HG03342 (cell line): Measurements from ENCODE around the gene NCKAP5.

Experiments
- ATAC-seq: cut with Tn5 transposase; IDR thresholded peaks from one replicate; pipeline ENCODE4 v1.9.1; 2021; ENCODE audit warnings: mild to moderate bottlenecking, moderate library complexity; ENCODE audit not compliant: unreplicated experiment

NCKAP5 gene

DNA sequence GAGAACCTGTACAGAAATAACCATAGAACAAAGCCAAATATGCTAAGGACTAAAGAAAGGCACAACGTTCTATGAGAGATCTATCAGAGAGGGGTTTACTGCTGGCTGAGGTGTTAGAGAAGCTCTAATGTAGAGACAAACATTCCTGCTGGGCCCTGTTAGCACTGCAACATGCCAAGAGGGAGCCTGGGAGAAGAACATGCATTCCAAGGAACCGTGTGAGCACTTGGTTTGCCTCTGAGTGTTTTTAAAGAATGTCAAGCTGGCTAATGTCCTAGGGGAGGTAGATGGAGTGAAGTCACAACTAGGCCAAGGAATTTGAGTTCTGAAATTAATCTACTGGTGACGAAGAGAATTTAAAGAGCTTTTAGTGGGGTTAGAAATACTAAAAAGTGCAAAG lies 514.0 kb downstream of the NCKAP5 start:
- no peak for ATAC-seq

GRCh38 chr2:133053541-133053940 lies 514.7 kb downstream of the NCKAP5 start:
- ATAC-seq: no peak

DNA sequence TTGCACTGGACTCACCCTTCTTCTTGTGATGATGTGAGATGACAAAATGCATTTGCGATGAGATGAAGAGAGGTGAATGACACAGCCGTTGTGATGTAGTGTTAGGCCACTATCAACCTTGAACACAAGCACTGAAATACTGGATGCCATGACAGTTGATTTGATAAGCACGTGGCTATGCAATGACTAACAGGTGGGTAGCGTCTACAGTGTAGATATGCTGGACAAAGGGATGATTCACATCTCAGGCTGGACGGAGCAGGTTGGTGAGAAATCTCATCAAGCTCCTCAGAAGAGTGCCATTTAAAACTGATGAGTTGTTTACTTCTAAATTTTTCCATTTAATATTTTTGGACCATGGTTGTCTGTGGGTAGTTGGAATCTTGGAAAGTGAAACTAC lies 522.5 kb downstream of the NCKAP5 start:
- ATAC-seq: no peak

DNA sequence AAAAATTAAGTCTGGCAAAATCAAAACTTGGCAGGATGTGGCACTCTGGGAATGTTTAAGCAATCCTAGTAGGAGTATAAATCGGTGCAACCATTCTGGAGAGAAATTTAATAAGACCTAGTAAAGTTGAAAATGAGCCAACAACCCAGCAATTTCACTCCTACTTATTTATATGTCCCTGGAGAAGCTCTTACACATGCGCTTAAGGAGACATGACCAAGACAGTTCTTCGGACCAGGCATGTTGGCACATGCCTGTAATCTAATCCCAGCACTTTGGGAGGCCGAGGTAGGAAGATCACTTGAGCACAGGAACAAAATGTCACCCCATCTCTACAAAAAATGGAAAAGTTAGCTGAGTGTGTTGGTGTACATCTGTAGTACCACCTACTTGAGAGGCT lies 523.7 kb downstream of the NCKAP5 start:
- no peak for ATAC-seq

DNA sequence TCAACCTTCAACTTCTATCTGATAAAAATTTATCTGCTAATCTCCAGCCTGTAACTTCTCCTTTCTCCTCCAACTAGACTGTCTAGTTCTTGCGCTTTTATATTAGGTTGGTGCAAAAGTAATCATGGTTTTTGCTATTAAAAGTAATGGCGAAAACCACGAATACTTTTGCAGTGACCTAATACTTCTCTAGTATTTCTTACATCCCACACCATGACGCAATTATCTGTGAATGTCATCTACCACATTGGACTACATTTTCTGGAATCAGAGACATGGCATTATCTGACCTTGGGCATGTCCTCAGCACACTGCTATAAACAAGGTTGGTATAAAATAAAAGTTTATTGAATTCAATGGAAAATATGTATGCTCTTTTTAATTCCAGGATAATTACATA lies 528.1 kb downstream of the NCKAP5 start:
- no peak for ATAC-seq

DNA sequence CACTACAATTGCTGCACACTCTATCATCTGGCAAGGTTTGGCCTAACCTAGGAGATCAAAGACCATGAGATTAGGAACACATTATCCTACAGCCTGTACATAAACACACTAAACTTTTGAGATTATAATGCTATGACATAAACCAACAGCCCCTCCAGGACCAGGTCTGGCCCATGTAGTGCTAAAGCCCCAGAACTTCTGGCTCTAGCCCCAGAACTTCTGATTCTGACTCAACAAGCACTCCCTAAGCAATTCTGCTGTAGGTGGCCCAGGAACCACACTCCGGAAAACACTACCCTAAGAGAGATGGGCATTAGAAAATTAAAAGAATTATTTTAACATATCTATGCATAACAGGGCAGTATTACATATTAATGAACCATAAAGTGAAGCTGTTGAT lies 528.7 kb downstream of the NCKAP5 start:
- ATAC-seq: no peak

DNA sequence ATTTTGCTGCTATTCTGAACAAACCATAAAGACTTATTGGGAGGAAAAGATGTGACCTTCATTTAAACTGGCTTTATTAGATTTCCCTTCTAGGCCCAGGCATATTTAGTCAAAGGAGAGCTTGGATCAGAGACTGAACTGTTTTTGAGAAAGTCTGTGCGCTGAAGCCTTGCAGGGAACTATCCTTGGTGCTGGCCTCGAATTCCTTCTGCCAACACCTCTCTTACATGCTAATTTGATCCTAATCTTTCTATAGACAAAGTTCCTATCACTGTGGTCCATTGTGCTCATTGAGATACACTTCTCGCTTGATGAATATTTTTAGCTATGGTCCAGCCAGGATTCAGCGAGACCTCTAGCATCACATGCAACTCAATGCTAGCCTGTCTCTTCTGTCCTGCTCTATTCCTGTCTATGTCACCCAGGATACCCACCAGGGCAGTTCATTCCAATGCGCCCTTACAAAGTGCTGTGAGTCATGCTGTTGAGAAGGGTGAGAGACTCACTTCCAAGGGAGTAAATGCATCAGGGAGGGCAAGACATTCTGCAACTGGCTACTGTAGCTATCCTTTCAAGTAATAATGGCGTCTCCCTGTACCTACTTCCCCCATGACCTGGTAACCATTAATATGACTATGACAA lies 541.6 kb downstream of the NCKAP5 start:
- no peak for ATAC-seq

- ATAC-seq: no peak
Measured at GRCh38 chr2:133025004-133025403, 543.3 kb downstream of the NCKAP5 start.

GRCh38 chr2:133012847-133013734 lies 555.2 kb downstream of the NCKAP5 start:
- ATAC-seq: no peak

- ATAC-seq: no peak
Measured at GRCh38 chr2:133004623-133005022, 563.6 kb downstream of the NCKAP5 start.

GRCh38 chr2:132999421-132999820 lies 568.8 kb downstream of the NCKAP5 start:
- no peak for ATAC-seq

GRCh38 chr2:132998221-132998620 lies 570.0 kb downstream of the NCKAP5 start:
- no peak for ATAC-seq

- ATAC-seq: no peak
Measured at GRCh38 chr2:132991471-132992045, 576.7 kb downstream of the NCKAP5 start.

DNA sequence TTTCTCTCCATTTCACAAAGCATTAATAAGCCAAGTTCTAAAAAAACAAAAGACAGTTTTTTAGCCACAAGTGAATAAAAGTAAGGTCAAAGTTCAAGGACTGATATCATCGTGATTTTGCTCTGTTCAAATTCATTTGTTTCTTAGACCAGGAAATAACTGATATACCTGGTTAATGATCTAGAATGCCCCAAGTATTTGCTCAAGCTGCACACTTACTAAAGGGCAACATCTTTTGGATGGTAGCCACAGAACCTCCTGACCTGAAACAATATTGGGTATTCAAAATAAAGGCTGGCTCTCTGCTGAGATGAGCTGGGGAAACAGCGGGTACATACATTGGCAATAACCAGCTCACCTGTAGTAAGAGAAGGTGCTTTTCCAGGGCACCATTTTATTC lies 583.5 kb downstream of the NCKAP5 start:
- ATAC-seq: no peak

- no peak for ATAC-seq
Measured at GRCh38 chr2:132980304-132980703, 588.0 kb downstream of the NCKAP5 start.

DNA sequence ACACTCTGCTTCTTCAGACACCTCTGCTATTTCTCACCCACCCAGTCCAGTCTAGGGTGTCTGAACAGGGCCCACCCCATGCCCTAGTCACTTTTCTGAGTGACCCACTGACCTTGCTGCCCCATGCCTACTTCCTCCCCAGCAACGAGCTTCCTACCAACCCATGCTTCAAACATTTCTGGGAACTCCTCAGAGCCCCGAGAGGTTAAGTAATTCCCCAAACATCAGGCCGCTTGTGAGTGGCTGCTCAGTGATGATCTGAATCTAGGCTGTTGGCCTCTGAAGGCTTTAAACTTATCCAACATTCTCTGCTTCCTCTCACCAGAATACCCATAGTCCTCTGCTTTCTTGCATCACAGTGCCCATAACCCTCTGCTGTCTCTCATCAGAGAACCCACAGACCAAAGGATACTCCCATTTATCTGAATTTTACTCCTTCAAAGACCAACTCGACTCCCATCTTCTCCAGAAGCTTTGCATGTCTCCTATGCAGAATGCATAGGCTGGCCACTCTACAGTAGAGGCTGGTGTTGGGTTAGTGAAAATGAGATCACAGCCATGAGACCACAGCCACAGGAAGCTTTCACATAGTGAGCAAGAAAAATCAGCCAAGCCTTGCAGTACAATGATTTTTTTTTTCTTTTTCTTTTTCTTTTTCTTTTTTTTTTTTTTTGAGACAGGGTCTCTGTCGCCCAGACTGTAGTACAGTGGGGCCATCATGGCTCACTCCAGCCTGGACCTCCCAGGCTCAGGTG lies 588.7 kb downstream of the NCKAP5 start:
- peak; percentile 56 for ATAC-seq

GRCh38 chr2:132978840-132979239 lies 589.4 kb downstream of the NCKAP5 start:
- ATAC-seq: no peak

- no peak for ATAC-seq
Measured at GRCh38 chr2:132977812-132978529, 590.3 kb downstream of the NCKAP5 start.

DNA sequence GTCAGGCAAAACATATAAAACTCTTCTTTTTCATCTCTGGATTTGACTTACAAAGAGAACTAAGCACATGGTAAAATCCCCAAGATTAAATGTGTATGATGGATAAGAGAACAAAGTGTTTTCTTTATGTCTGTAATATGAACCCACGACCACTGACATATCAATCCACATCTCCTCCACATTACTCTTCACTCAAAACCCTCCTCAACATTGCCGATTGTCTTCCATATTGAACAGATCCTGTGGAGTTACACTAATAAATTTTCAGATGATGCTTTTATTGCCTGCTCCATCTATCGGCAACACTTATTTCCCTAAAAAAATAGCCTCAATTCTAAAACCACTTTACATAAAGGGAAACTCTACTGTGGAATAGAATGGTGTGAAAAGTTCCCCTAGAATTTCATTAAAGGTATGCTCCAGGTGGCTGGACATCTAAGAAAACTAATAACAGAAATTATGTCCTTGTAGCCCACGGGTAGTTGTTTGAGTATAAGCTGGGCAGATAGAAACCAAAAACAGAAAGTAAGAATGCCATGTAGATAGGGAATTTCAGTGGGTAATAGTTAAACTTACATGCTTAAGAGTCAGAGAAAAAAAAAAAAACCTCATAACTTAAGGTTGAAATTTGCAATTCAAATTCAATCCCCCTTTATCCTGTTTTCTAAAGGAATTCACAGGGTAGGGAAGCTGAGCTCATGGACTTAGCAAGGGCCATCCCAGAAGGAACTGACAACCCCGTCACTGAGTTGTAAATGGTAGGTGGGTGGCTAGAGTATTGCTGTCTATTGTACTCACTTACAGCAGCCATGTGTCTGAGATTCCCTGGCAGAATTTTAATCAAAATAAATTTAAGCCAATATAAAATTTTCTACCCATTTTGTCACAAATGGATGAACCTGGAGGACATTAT lies 592.8 kb downstream of the NCKAP5 start:
- no peak for ATAC-seq
